CD8-positive, alpha-beta memory T cell (primary cell): ENCODE data around the gene ZBED4. TPM values are rescaled to one million over a fixed set of nuclear protein-coding genes. Genes with fewer than 3 reads are reported as not detected.

Experiments used
- CTCF ChIA-PET: fragments of 350-600 bp; sonication (Branson Sonifier 250); formaldehyde crosslinking; loops from one replicate; lab custom pipeline; 2021; ENCODE audit warnings: antibody characterized with exemption; lab: Charles Lee
- POLR2A ChIA-PET: fragments of 350-600 bp; sonication (Branson Sonifier 250); formaldehyde crosslinking; loops from one replicate; lab custom pipeline; 2021; ENCODE audit warnings: antibody characterized with exemption; lab: Charles Lee
- DNase-seq, 5 donors: peaks; one replicate each; pipeline versions ENCODE4 v3.0.0 to v3.0.0-alpha.2; 2020 to 2022; ENCODE audit warnings: mixed read lengths in 1 of 5
- H3K27ac ChIP-seq: one replicate; pipeline ENCODE4 v1.7.0; 2013; ENCODE audit warnings: low read depth, mild to moderate bottlenecking, low read length, moderate library complexity
- H3K27me3 ChIP-seq: 2 replicates; pipeline ENCODE4 v1.7.0; 2013; ENCODE audit warnings: low read length, mild to moderate bottlenecking; ENCODE audit not compliant: insufficient read depth, poor library complexity, severe bottlenecking
- H3K36me3 ChIP-seq: 2 replicates; pipeline ENCODE4 v1.7.0; 2013; ENCODE audit warnings: mild to moderate bottlenecking, low read length, moderate library complexity; ENCODE audit not compliant: insufficient read depth
- H3K4me1 ChIP-seq: 2 replicates; pipeline ENCODE4 v1.7.0; 2013; ENCODE audit warnings: mild to moderate bottlenecking, low read length, moderate library complexity; ENCODE audit not compliant: insufficient read depth
- H3K4me3 ChIP-seq: 2 replicates; pipeline ENCODE4 v1.7.0; 2013; ENCODE audit warnings: mild to moderate bottlenecking, low read length
- H3K9me3 ChIP-seq: 2 replicates; pipeline ENCODE4 v1.7.0; 2013; ENCODE audit warnings: mild to moderate bottlenecking, low read length
- H3K27ac Mint-ChIP-seq, 8 donors: one replicate each; pipeline ENCODE4 v1.8.0; 2020 to 2021; ENCODE audit warnings: mixed read lengths in 8 of 8, mild to moderate bottlenecking in 6 of 8, inconsistent platforms in 3 of 8, moderate library complexity in 3 of 8
- H3K27me3 Mint-ChIP-seq, 2 donors: one replicate each; pipeline ENCODE4 v1.8.0; 2020 to 2021; ENCODE audit warnings: mixed read lengths in 2 of 2, mild to moderate bottlenecking in 1 of 2, moderate library complexity in 1 of 2
- H3K36me3 Mint-ChIP-seq, 3 donors: one replicate each; pipeline ENCODE4 v1.8.0; 2020 to 2021; ENCODE audit warnings: mixed read lengths in 3 of 3, inconsistent platforms in 1 of 3, mild to moderate bottlenecking in 1 of 3
- H3K4me1 Mint-ChIP-seq, 3 donors: one replicate each; pipeline ENCODE4 v1.8.0; 2020 to 2021; ENCODE audit warnings: mixed read lengths in 3 of 3, inconsistent platforms in 1 of 3, mild to moderate bottlenecking in 1 of 3
- H3K4me3 Mint-ChIP-seq, 7 donors: one replicate each; pipeline ENCODE4 v1.8.0; 2020 to 2021; ENCODE audit warnings: mixed read lengths in 7 of 7, mild to moderate bottlenecking in 6 of 7, moderate library complexity in 4 of 7, inconsistent platforms in 2 of 7
- H3K9me3 Mint-ChIP-seq, 5 donors: one replicate each; pipeline ENCODE4 v1.8.0; 2020 to 2022; ENCODE audit warnings: mixed read lengths in 5 of 5, mild to moderate bottlenecking in 3 of 5, moderate library complexity in 2 of 5, inconsistent platforms in 1 of 5
- polyA plus RNA-seq: library from polyadenylated mRNA; unstranded; fragments of 300-500 nt; fragmentation: Illumina TruSeq; gene quantifications from one replicate; pipeline ENCODE4 v1.2.3, GENCODE V29; 2021
- total RNA-seq, 2 experiments: library from RNA; stranded (reverse); gene quantifications; one replicate each; pipeline ENCODE4 v1.2.3, GENCODE V29; 2021

Gene ZBED4
- total and polyA plus RNA-seq, 3 experiments from 2014 or later: 11.1 to 24.3 (median 24.2) TPM

DNA sequence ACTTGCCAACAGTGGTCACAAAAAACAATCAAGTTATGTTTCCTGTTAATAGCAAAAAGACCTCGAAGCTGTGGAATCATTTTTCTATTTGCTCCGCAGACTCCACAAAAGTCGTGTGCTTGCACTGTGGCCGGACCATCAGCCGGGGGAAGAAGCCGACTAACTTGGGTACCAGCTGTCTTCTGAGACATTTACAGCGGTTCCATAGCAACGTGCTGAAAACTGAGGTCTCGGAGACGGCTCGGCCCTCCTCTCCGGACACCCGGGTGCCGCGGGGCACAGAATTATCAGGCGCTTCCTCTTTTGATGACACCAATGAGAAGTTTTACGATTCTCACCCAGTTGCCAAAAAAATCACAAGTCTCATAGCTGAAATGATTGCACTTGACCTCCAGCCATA is 31.6 kb downstream of the ZBED4 start:
- no peak overlapping the region for H3K4me3 Mint-ChIP-seq
- Histone ChIP-seq H3K4me3 (no peak overlapping the region), H3K4me1 (peaks cover 17% of the 10 kb centered on the region), H3K27me3 (no peaks in the 10 kb centered on the region), H3K36me3 (peaks cover 13% of the 10 kb centered on the region), H3K9me3 (no peaks in the 10 kb centered on the region), H3K27ac (no peak overlapping the region)
- ChIA-PET CTCF (no interaction called here), POLR2A (no interaction called here)
- no peak overlapping the region for H3K27ac Mint-ChIP-seq
- peaks cover 27 to 30% (median 29%) of the 10 kb centered on the region in 3 donors for H3K4me1 Mint-ChIP-seq
- H3K36me3 Mint-ChIP-seq: peaks cover 9 to 74% (median 30%) of the 10 kb centered on the region in 3 donors
- no peak for DNase-seq
- no peaks in the 10 kb centered on the region for H3K27me3 Mint-ChIP-seq
- H3K9me3 Mint-ChIP-seq: peaks cover 0 to 4% (median 0%) of the 10 kb centered on the region in 5 donors

DNA sequence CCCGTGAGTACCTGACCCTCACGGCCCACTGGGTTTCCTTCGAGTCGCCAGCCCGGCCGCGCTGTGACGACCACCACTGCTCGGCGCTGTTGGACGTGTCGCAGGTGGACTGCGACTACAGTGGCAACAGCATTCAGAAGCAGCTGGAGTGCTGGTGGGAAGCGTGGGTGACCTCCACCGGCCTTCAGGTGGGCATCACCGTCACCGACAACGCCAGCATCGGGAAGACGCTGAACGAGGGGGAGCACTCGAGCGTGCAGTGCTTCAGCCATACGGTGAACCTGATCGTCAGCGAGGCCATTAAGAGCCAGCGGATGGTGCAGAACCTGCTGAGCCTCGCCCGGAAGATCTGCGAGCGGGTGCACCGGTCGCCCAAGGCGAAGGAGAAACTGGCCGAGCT is 32.2 kb downstream of the ZBED4 start:
- H3K4me1 ChIP-seq: peaks cover 11% of the 10 kb centered on the region
- no peak overlapping the region for H3K4me3 Mint-ChIP-seq
- no peaks in the 10 kb centered on the region for H3K27me3 ChIP-seq
- ChIA-PET POLR2A (no interaction called here), CTCF (no interaction called here)
- peaks cover 13% of the 10 kb centered on the region for H3K36me3 ChIP-seq
- no peak overlapping the region for H3K4me3 ChIP-seq
- peak overlapping the region in 2 of 8 donors; percentile 19 to 27 for H3K27ac Mint-ChIP-seq
- no peaks in the 10 kb centered on the region for H3K9me3 ChIP-seq
- H3K4me1 Mint-ChIP-seq: peaks cover 22 to 25% (median 23%) of the 10 kb centered on the region in 3 donors
- H3K27ac ChIP-seq: no peak overlapping the region
- no peak for DNase-seq
- peaks cover 0 to 4% (median 0%) of the 10 kb centered on the region in 5 donors for H3K9me3 Mint-ChIP-seq
- peaks cover 9 to 76% (median 30%) of the 10 kb centered on the region in 3 donors for H3K36me3 Mint-ChIP-seq
- H3K27me3 Mint-ChIP-seq: no peaks in the 10 kb centered on the region

DNA sequence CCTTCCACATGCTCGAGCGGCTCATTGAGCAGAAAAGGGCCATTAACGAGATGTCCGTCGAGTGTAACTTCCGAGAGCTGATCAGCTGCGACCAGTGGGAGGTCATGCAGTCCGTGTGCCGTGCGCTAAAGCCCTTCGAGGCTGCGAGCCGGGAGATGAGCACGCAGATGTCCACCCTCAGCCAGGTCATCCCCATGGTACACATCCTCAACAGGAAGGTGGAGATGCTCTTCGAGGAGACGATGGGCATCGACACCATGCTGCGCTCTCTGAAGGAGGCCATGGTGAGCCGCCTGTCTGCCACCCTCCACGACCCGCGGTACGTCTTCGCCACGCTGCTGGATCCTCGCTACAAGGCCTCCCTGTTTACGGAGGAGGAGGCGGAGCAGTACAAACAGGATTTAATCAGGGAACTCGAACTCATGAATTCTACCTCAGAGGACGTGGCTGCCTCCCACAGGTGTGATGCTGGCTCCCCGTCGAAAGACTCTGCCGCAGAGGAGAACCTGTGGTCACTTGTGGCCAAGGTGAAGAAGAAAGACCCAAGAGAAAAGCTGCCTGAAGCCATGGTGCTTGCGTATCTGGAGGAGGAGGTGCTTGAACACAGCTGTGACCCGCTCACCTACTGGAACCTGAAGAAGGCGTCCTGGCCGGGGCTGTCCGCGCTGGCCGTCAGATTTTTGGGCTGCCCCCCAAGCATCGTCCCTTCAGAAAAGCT is 32.9 kb downstream of the ZBED4 start:
- POLR2A ChIA-PET: no interaction called here
- Histone ChIP-seq H3K9me3 (no peaks in the 10 kb centered on the region), H3K4me3 (no peak overlapping the region), H3K4me1 (peaks cover 5% of the 10 kb centered on the region), H3K27ac (no peak overlapping the region), H3K27me3 (no peaks in the 10 kb centered on the region), H3K36me3 (peaks cover 13% of the 10 kb centered on the region)
- Mint-ChIP-seq H3K4me3 (no peak overlapping the region), H3K9me3 (peaks cover 0 to 4% (median 4%) of the 10 kb centered on the region in 5 donors), H3K4me1 (peaks cover 22 to 26% (median 24%) of the 10 kb centered on the region in 3 donors), H3K36me3 (peaks cover 14 to 82% (median 34%) of the 10 kb centered on the region in 3 donors), H3K27ac (peak overlapping the region in 2 of 8 donors; percentile 8 to 75), H3K27me3 (no peaks in the 10 kb centered on the region)
- no peak for DNase-seq
- CTCF ChIA-PET: no interaction called here

DNA sequence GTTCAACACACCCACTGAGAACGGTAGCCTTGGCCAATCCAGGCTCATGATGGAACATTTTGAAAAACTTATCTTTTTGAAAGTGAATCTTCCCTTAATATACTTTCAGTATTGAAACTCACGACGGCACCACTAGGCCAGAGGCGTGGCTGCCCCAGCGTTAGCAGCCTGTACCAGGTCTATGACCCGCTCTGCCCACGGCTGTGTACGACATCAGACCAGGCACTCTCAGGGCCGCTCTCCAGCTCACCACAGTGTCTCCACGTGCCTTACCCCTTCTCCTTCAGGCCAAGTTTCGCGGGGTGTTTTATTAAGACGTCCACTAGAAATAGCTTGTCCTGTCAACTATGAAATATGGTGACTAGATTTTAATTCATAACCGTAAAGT is 33.4 kb downstream of the ZBED4 start:
- H3K27ac Mint-ChIP-seq: peak overlapping the region in 3 of 8 donors; percentile 36 to 75 (median 40)

DNA sequence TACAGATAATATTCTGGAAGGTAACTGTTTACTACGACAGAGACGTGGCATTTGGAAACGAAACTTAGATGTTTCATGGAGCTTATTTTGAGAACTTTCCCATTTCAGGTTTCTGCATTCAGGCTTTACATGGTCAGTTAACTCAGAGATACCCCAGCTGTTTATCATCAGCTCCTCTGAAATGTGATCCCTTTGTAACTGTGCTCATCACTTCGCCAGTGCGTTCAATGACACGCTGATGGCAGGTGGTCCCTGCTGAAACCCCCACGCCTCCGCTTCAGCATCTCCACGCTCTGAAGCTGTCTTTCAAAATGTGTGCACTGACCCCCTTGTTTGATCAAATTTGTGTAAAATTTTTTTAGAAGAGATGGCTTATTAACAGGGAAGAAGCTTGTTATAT is 34.1 kb downstream of the ZBED4 start:
- H3K4me1 Mint-ChIP-seq: peaks cover 13 to 16% (median 14%) of the 10 kb centered on the region in 3 donors
- H3K36me3 Mint-ChIP-seq: peaks cover 16 to 90% (median 33%) of the 10 kb centered on the region in 3 donors

More for the DNA sequence above, 33.4 kb downstream of the ZBED4 start:
- no peak for DNase-seq
- Histone ChIP-seq H3K36me3 (peaks cover 13% of the 10 kb centered on the region), H3K4me3 (no peak overlapping the region), H3K27ac (no peak overlapping the region), H3K27me3 (no peaks in the 10 kb centered on the region), H3K4me1 (no peaks in the 10 kb centered on the region), H3K9me3 (no peaks in the 10 kb centered on the region)
- ChIA-PET CTCF (no interaction called here), POLR2A (no interaction called here)
- Mint-ChIP-seq H3K4me1 (peaks cover 17 to 23% (median 19%) of the 10 kb centered on the region in 3 donors), H3K4me3 (no peak overlapping the region), H3K9me3 (peaks cover 0 to 4% (median 4%) of the 10 kb centered on the region in 5 donors), H3K36me3 (peaks cover 16 to 84% (median 35%) of the 10 kb centered on the region in 3 donors), H3K27me3 (no peaks in the 10 kb centered on the region)

DNA sequence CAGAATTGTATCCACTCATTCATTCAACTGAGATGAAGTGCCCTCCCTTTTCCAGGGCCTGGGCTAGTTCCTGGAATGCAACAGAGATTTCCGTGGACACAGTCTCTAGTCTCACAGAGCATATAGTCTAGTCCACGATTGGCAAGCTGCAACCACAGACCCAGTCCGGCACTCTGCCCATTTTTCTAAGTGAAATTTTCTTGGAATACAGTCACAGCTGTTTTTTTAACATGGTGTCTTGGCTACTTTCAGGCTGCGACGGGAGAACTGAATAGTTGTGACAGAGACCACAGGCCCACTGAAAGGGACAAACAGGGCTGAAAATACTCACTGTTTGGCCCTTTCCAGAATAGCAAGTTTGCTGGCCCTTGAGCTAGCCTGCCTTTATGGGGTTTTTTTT is 35.4 kb downstream of the ZBED4 start:
- H3K27ac ChIP-seq: no peak overlapping the region
- no peak overlapping the region for H3K4me3 ChIP-seq
- no peaks in the 10 kb centered on the region for H3K27me3 ChIP-seq
- Mint-ChIP-seq H3K9me3 (peaks cover 0 to 6% (median 4%) of the 10 kb centered on the region in 5 donors), H3K27ac (no peak overlapping the region), H3K4me1 (peaks cover 7 to 13% (median 8%) of the 10 kb centered on the region in 3 donors), H3K4me3 (no peak overlapping the region), H3K27me3 (no peaks in the 10 kb centered on the region), H3K36me3 (peaks cover 12 to 85% (median 31%) of the 10 kb centered on the region in 3 donors)
- peaks cover 13% of the 10 kb centered on the region for H3K36me3 ChIP-seq
- no peak for DNase-seq
- no peaks in the 10 kb centered on the region for H3K4me1 ChIP-seq
- CTCF ChIA-PET: interaction anchor here (1.5 kb wide), 1 partner anchor 9 kb away, joined by 4 read pairs; no protein-coding TSS in a partner anchor
- no peaks in the 10 kb centered on the region for H3K9me3 ChIP-seq
- POLR2A ChIA-PET: no interaction called here

More for the DNA sequence above, 34.1 kb downstream of the ZBED4 start:
- peaks cover 0 to 4% (median 4%) of the 10 kb centered on the region in 5 donors for H3K9me3 Mint-ChIP-seq
- ChIA-PET POLR2A (no interaction called here), CTCF (no interaction called here)
- no peaks in the 10 kb centered on the region for H3K27me3 Mint-ChIP-seq
- H3K4me3 Mint-ChIP-seq: no peak overlapping the region
- H3K4me1 ChIP-seq: no peaks in the 10 kb centered on the region
- H3K27me3 ChIP-seq: no peaks in the 10 kb centered on the region
- H3K36me3 ChIP-seq: peaks cover 13% of the 10 kb centered on the region
- H3K27ac Mint-ChIP-seq: peak overlapping the region in 1 of 8 donors; percentile 1
- no peak for DNase-seq
- H3K27ac ChIP-seq: no peak overlapping the region
- no peak overlapping the region for H3K4me3 ChIP-seq
- H3K9me3 ChIP-seq: no peaks in the 10 kb centered on the region

DNA sequence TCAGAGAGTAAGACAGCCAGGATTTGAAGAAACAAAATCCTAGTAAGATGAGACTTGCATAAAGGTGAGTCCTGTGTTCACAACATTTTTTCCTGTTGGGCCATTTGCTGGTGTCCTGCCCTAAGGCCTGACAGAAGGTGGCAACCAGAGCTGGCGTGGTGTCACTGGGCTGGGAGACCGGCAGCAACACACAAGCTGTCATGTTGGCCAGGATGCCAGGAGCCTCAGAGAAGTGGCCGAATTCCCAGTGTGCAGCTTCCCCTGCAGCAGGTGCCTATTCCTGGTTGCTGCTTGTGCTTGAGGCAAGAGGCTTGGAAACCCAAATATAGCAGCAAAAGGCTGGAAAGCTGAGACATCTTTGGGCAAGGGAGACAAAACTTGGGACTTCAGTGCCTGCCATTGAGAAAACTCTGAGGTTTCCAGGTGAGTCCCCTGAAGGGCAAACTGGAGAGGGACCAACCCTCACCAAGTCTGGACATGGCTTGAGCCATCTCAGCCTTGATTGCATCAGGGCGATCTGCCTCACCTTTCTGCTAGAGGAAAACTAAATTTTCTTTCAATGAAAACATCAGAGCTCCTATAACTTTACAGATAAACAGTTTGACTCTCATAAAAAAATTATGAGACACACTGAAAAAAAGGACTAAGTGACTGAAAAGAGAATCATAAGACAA is 38.7 kb downstream of the ZBED4 start:
- Histone ChIP-seq H3K9me3 (no peaks in the 10 kb centered on the region), H3K36me3 (no peaks in the 10 kb centered on the region), H3K27ac (no peak overlapping the region), H3K27me3 (no peaks in the 10 kb centered on the region), H3K4me3 (no peak overlapping the region), H3K4me1 (no peaks in the 10 kb centered on the region)
- Mint-ChIP-seq H3K27me3 (no peaks in the 10 kb centered on the region), H3K4me1 (peaks cover 7 to 25% (median 9%) of the 10 kb centered on the region in 3 donors), H3K9me3 (peaks cover 0 to 6% (median 4%) of the 10 kb centered on the region in 5 donors), H3K36me3 (peaks cover 12 to 60% (median 20%) of the 10 kb centered on the region in 3 donors), H3K4me3 (no peak overlapping the region), H3K27ac (no peak overlapping the region)
- ChIA-PET CTCF (no interaction called here), POLR2A (no interaction called here)
- no peak for DNase-seq

DNA sequence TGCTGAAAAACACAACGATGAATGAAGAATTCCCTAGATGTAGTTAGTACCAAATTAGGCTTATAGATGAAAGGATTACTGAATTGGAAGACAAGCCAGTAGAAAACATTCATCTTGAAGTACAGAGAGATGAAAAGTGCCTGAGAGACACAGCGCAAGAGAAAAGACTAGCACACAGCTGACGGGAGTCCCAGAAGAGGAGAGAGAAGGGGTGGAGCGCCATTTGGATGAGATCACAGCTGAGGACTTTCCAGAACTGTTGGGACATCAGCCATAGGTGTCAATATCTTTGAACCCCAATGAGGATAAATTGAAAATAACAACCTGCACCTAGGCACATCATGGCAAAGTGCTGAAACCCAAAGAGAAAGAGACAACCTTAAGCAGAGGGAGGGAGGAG is 39.4 kb downstream of the ZBED4 start:
- H3K27me3 ChIP-seq: no peaks in the 10 kb centered on the region
- peak overlapping the region in 1 of 8 donors; percentile 88 for H3K27ac Mint-ChIP-seq
- H3K27me3 Mint-ChIP-seq: no peaks in the 10 kb centered on the region
- H3K27ac ChIP-seq: no peak overlapping the region
- no peaks in the 10 kb centered on the region for H3K9me3 ChIP-seq
- no peaks in the 10 kb centered on the region for H3K36me3 ChIP-seq
- H3K4me1 ChIP-seq: no peaks in the 10 kb centered on the region
- POLR2A ChIA-PET: no interaction called here
- H3K9me3 Mint-ChIP-seq: peaks cover 0 to 6% (median 4%) of the 10 kb centered on the region in 5 donors
- H3K4me3 ChIP-seq: no peak overlapping the region
- peak overlapping the region in 1 of 7 donors; percentile 16 for H3K4me3 Mint-ChIP-seq
- DNase-seq: no peak
- CTCF ChIA-PET: no interaction called here
- peaks cover 12 to 54% (median 16%) of the 10 kb centered on the region in 3 donors for H3K36me3 Mint-ChIP-seq
- H3K4me1 Mint-ChIP-seq: peaks cover 7 to 25% (median 9%) of the 10 kb centered on the region in 3 donors
